Transverse colon (tissue), 3 donors: Measurements from ENCODE around the gene SIGLEC1.

ENCODE experiments used
- EP300 ChIP-seq: sonication (generic); formaldehyde crosslinking; IDR thresholded peaks from one replicate; pipeline ENCODE4 v1.6.1; 2017; ENCODE audit warnings: antibody characterized with exemption, low read depth
- POLR2A ChIP-seq: fragments of 450-650 bp; IDR thresholded peaks from one replicate; pipeline ENCODE4 v1.6.1; 2016; ENCODE audit warnings: antibody characterized with exemption, mild to moderate bottlenecking, moderate library complexity
- TF ChIP-seq, protein P1 (sequence below), 5 experiments: fragments of 200-600 bp in 3 of 5; fragments of 450-650 bp in 2 of 5; sonication (generic) in 3 of 5; IDR thresholded peaks; 1 replicate in 2 of 5; 2 replicates in 3 of 5; pipeline ENCODE4 v1.5.1; 2016 to 2017; ENCODE audit warnings: antibody characterized with exemption in 5 of 5, inconsistent platforms in 3 of 5, mild to moderate bottlenecking in 2 of 5, moderate library complexity in 1 of 5

DNA sequence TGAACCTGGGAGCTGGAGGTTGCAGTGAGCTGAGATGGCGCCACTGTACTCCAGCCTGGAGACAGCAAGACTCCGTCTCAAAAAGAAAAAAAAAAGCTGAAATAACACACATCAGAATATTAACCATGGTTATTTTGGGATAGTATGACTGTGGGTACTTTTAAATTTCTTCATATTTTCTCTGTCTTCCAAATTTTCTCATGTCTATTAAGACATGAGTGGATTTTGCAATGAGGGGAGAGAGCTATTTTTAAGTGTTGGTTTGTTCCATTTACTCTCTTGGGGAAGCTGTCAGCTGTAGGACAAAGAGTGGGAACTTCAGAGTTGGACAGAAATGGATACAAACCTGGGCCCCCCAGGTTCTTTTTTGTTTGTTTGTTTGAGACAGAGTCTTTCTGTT is 44.9 kb upstream of the SIGLEC1 start:
- TF ChIP-seq, protein P1, sequence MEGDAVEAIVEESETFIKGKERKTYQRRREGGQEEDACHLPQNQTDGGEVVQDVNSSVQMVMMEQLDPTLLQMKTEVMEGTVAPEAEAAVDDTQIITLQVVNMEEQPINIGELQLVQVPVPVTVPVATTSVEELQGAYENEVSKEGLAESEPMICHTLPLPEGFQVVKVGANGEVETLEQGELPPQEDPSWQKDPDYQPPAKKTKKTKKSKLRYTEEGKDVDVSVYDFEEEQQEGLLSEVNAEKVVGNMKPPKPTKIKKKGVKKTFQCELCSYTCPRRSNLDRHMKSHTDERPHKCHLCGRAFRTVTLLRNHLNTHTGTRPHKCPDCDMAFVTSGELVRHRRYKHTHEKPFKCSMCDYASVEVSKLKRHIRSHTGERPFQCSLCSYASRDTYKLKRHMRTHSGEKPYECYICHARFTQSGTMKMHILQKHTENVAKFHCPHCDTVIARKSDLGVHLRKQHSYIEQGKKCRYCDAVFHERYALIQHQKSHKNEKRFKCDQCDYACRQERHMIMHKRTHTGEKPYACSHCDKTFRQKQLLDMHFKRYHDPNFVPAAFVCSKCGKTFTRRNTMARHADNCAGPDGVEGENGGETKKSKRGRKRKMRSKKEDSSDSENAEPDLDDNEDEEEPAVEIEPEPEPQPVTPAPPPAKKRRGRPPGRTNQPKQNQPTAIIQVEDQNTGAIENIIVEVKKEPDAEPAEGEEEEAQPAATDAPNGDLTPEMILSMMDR (IDR thresholded peaks at IDR 0.05) = no peak
- TF ChIP-seq POLR2A = no peak
- no peak for TF ChIP-seq EP300
